NCI-H510A treated with DMSO at 0.1 percent for 48 hours (cell line): ENCODE results near the gene AP4S1.

Experiments
- DNase-seq: peaks from one replicate; lab custom pipeline; 2025; lab: John Stamatoyannopoulos, UW

AP4S1 gene

GRCh38 chr14:31137214-31137889, 111.9 kb downstream of the AP4S1 start:
- no peak for DNase-seq

- no peak for DNase-seq
These were observed 112.9 kb downstream of the AP4S1 start for GRCh38 chr14:31138301-31138700.

GRCh38 chr14:31139301-31139847, 113.9 kb downstream of the AP4S1 start:
- no peak for DNase-seq

GRCh38 chr14:31142455-31143087, 117.1 kb downstream of the AP4S1 start:
- no peak for DNase-seq
